Breast epithelium (tissue), 3 donors: ENCODE results near the gene FAM180B.

Experiments used
- CTCF ChIP-seq, 3 donors: fragments of 450-650 bp; IDR thresholded peaks; one replicate each; pipeline ENCODE4 v1.5.1; 2016 to 2017; ENCODE audit warnings: antibody characterized with exemption in 3 of 3, mild to moderate bottlenecking in 3 of 3, moderate library complexity in 3 of 3
- POLR2A ChIP-seq: fragments of 450-650 bp; IDR thresholded peaks from one replicate; pipeline ENCODE4 v1.6.1; 2016; ENCODE audit warnings: antibody characterized with exemption, mild to moderate bottlenecking, moderate library complexity
- POLR2AphosphoS5 ChIP-seq, 3 donors: sonication (generic); formaldehyde crosslinking; IDR thresholded peaks; one replicate each; pipeline ENCODE4 v1.6.1; 2017; ENCODE audit warnings: antibody characterized with exemption in 3 of 3

GRCh38 chr11:47551086-47551485 is 35.4 kb upstream of the FAM180B start:
- no peak for TF ChIP-seq CTCF (IDR thresholded peaks at IDR 0.05)
- TF ChIP-seq POLR2AphosphoS5 (IDR thresholded peaks at IDR 0.05), result no peak
- no peak for TF ChIP-seq POLR2A
